AML-193 (cell line): ENCODE data around the gene PRKRIP1.
A peak's percentile ranks its signal among the peaks of the same experiment; 100 is the strongest.
"Not testable (repeated sequence)": the region's sequence is repeated elsewhere in the genome, so short reads cannot be mapped to it uniquely, and the experiment has no call there.

ENCODE experiments used
- DNase-seq, 2 experiments: peaks; one replicate each; lab custom pipeline; 2025; lab: John Stamatoyannopoulos, UW

PRKRIP1 gene

GRCh38 chr7:102457352-102457924 lies 61.3 kb downstream of the PRKRIP1 start:
- DNase-seq = no peak

GRCh38 chr7:102459221-102459844 lies 63.2 kb downstream of the PRKRIP1 start:
- no peak for DNase-seq

- no peak for DNase-seq
These were observed 64.3 kb downstream of the PRKRIP1 start for GRCh38 chr7:102460467-102460866.

- DNase-seq = no peak
These were observed 67.8 kb downstream of the PRKRIP1 start for GRCh38 chr7:102463841-102464576.

GRCh38 chr7:102464577-102465280 lies 68.6 kb downstream of the PRKRIP1 start, which contains the start of the genes ALKBH4 and LRWD1:
TSS of gene ALKBH4 (minus strand) at chr7:102464863. CDS start at chr7:102464836, 27 bp downstream.
TSS of gene LRWD1 (plus strand) at chr7:102464984. CDS start at chr7:102465081, 97 bp downstream.
- DNase-seq = peak; percentile 86 to 87

- no peak for DNase-seq
These were observed 69.9 kb downstream of the PRKRIP1 start for GRCh38 chr7:102466097-102466496.

- no peak for DNase-seq
These were observed 71.7 kb downstream of the PRKRIP1 start for GRCh38 chr7:102467581-102468477.

- DNase-seq = no peak
These were observed 72.6 kb downstream of the PRKRIP1 start for GRCh38 chr7:102468478-102469350.

- DNase-seq = no peak
These were observed 73.3 kb downstream of the PRKRIP1 start for GRCh38 chr7:102469351-102469971.

- no peak for DNase-seq
These were observed 74.0 kb downstream of the PRKRIP1 start for GRCh38 chr7:102469972-102470825.

- DNase-seq = no peak
These were observed 75.6 kb downstream of the PRKRIP1 start for GRCh38 chr7:102471791-102472125.

- DNase-seq = no peak
These were observed 76.2 kb downstream of the PRKRIP1 start for GRCh38 chr7:102472126-102473041.

- DNase-seq = no peak
These were observed 77.3 kb downstream of the PRKRIP1 start for GRCh38 chr7:102473271-102473991.

- DNase-seq = not testable (repeated sequence)
These were observed 78.0 kb downstream of the PRKRIP1 start for GRCh38 chr7:102474116-102474515.

GRCh38 chr7:102474736-102475435 lies 78.7 kb downstream of the PRKRIP1 start:
- DNase-seq = not testable (repeated sequence)
